ENCODE data around the gene S100A10. TPM values are rescaled to one million over a fixed set of nuclear protein-coding genes. Genes with fewer than 3 reads are reported as not detected.

S100A10 gene
- total RNA-seq, 6 experiments from 2014 or later = 390 to 518 (median 442) TPM

- TF ChIP-seq CTCF (IDR thresholded peaks at IDR 0.05) = no peak
- Mint-ChIP-seq H3K27ac (no peak overlapping the region), H3K4me1 (ENCODE audit: low read depth) (peaks cover 26% of the 10 kb centered on the region), H3K36me3 (ENCODE audit: low read depth) (no peaks in the 10 kb centered on the region), H3K9me3 (no peaks in the 10 kb centered on the region), H3K27me3 (ENCODE audit: insufficient read depth) (peaks cover 35% of the 10 kb centered on the region), H3K4me3 (no peak overlapping the region)
- DNase-seq = no peak
These were observed 9.3 kb upstream of the S100A10 start for GRCh38 chr1:152002960-152003359.

GRCh38 chr1:152001631-152002584 lies 8.2 kb upstream of the S100A10 start:
- H3K27ac Mint-ChIP-seq = peak overlapping the region; percentile 58
- no peaks in the 10 kb centered on the region for H3K9me3 Mint-ChIP-seq
- H3K4me3 Mint-ChIP-seq = no peak overlapping the region
- peaks cover 34% of the 10 kb centered on the region for H3K27me3 Mint-ChIP-seq (ENCODE audit: insufficient read depth)
- peak; percentile 94 for DNase-seq
- TF ChIP-seq CTCF (IDR thresholded peaks at IDR 0.05) = peak; percentile 95
- H3K4me1 Mint-ChIP-seq (ENCODE audit: low read depth) = peaks cover 32% of the 10 kb centered on the region
- no peaks in the 10 kb centered on the region for H3K36me3 Mint-ChIP-seq (ENCODE audit: low read depth)

GRCh38 chr1:152000964-152001630 lies 7.4 kb upstream of the S100A10 start:
- Mint-ChIP-seq H3K4me1 (ENCODE audit: low read depth) (peaks cover 36% of the 10 kb centered on the region), H3K4me3 (no peak overlapping the region), H3K9me3 (no peaks in the 10 kb centered on the region), H3K27ac (peak overlapping the region; percentile 58), H3K27me3 (ENCODE audit: insufficient read depth) (peaks cover 31% of the 10 kb centered on the region), H3K36me3 (ENCODE audit: low read depth) (no peaks in the 10 kb centered on the region)
- no peak for TF ChIP-seq CTCF (IDR thresholded peaks at IDR 0.05)
- DNase-seq = no peak

GRCh38 chr1:151998611-151999362 lies 5.1 kb upstream of the S100A10 start:
- TF ChIP-seq CTCF (IDR thresholded peaks at IDR 0.05) = no peak
- Mint-ChIP-seq H3K36me3 (ENCODE audit: low read depth) (no peaks in the 10 kb centered on the region), H3K4me1 (ENCODE audit: low read depth) (peaks cover 56% of the 10 kb centered on the region), H3K9me3 (no peaks in the 10 kb centered on the region), H3K27me3 (ENCODE audit: insufficient read depth) (peaks cover 19% of the 10 kb centered on the region), H3K27ac (no peak overlapping the region), H3K4me3 (no peak overlapping the region)
- peak; percentile 19 for DNase-seq

- Mint-ChIP-seq H3K36me3 (ENCODE audit: low read depth) (peaks cover 11% of the 10 kb centered on the region), H3K9me3 (no peaks in the 10 kb centered on the region), H3K27me3 (ENCODE audit: insufficient read depth) (peaks cover 19% of the 10 kb centered on the region), H3K27ac (no peak overlapping the region), H3K4me3 (no peak overlapping the region), H3K4me1 (ENCODE audit: low read depth) (peaks cover 62% of the 10 kb centered on the region)
- TF ChIP-seq CTCF (IDR thresholded peaks at IDR 0.05) = no peak
- no peak for DNase-seq
These were observed 3.6 kb upstream of the S100A10 start for GRCh38 chr1:151997284-151997570.

All from HFFc6 (cell line).